ENCODE measurements around the gene LYST.

GRCh38 chr1:235669277-235669676, 197.4 kb downstream of the LYST start:
- TF ChIP-seq FOXA1 (IDR thresholded peaks at IDR 0.05) = no peak
- TF ChIP-seq HDGF (IDR thresholded peaks at IDR 0.05; ENCODE audit: borderline replicate concordance) = no peak
- no peak for TF ChIP-seq FOXK2 (IDR thresholded peaks at IDR 0.05)
- no peak for TF ChIP-seq SUZ12 (IDR thresholded peaks at IDR 0.05)
- no peak for TF ChIP-seq FOXM1 (IDR thresholded peaks at IDR 0.05; ENCODE audit: borderline replicate concordance)
- TF ChIP-seq ARNT (IDR thresholded peaks at IDR 0.05) = no peak
- no peak for TF ChIP-seq BHLHE40 (IDR thresholded peaks at IDR 0.05; ENCODE audit: borderline replicate concordance)
- no peak for TF ChIP-seq NFRKB (IDR thresholded peaks at IDR 0.05)
- TF ChIP-seq ELF4 (IDR thresholded peaks at IDR 0.05) = no peak
